Trophoblast cell (in vitro differentiated cells and primary cell): ENCODE measurements around the gene TESK2.

Source experiments
- DNase-seq, 2 donors: peaks; one replicate each; pipeline ENCODE4 v3.0.0-alpha.2; 2016
- H2AFZ ChIP-seq: 2 replicates; pipeline ENCODE4 v1.6.1; 2013; ENCODE audit warnings: low read length, moderate library complexity, mild to moderate bottlenecking; ENCODE audit not compliant: insufficient read depth, poor library complexity
- H2AK5ac ChIP-seq: 2 replicates; pipeline ENCODE4 v1.6.1; 2013; ENCODE audit warnings: mild to moderate bottlenecking, low read length
- H2BK120ac ChIP-seq: 2 replicates; pipeline ENCODE4 v1.6.1; 2013; ENCODE audit warnings: low read length, mild to moderate bottlenecking, moderate library complexity; ENCODE audit not compliant: insufficient read depth, poor library complexity
- H2BK12ac ChIP-seq: 2 replicates; pipeline ENCODE4 v1.6.1; 2013; ENCODE audit warnings: mild to moderate bottlenecking, low read length, moderate library complexity
- H2BK5ac ChIP-seq: 2 replicates; pipeline ENCODE4 v1.6.1; 2013; ENCODE audit warnings: low read length, low read depth, moderate library complexity, mild to moderate bottlenecking; ENCODE audit not compliant: poor library complexity
- H3K14ac ChIP-seq: 2 replicates; pipeline ENCODE4 v1.6.1; 2013; ENCODE audit warnings: mild to moderate bottlenecking, low read length
- H3K18ac ChIP-seq: 2 replicates; pipeline ENCODE4 v1.6.1; 2013; ENCODE audit warnings: mild to moderate bottlenecking, low read length
- H3K23ac ChIP-seq: 2 replicates; pipeline ENCODE4 v1.6.1; 2013; ENCODE audit warnings: low read length
- H3K27ac ChIP-seq: 2 replicates; pipeline ENCODE4 v1.5.1; 2013; ENCODE audit warnings: low read depth, mild to moderate bottlenecking, inconsistent platforms, low read length, moderate library complexity
- H3K27me3 ChIP-seq: 2 replicates; pipeline ENCODE4 v1.6.1; 2013; ENCODE audit warnings: inconsistent platforms, mild to moderate bottlenecking, low read length, moderate library complexity; ENCODE audit not compliant: insufficient read depth
- H3K36me3 ChIP-seq, 2 experiments: 1 replicate in 1 of 2; 2 replicates in 1 of 2; pipeline ENCODE4 v1.6.1; 2013; ENCODE audit warnings: low read length in 2 of 2, mild to moderate bottlenecking in 2 of 2, moderate library complexity in 1 of 2; ENCODE audit not compliant: insufficient read depth in 2 of 2, control insufficient read depth in 1 of 2
- H3K4ac ChIP-seq: 2 replicates; pipeline ENCODE4 v1.6.1; 2013; ENCODE audit warnings: low read depth, mild to moderate bottlenecking, low read length, moderate library complexity
- H3K4me1 ChIP-seq, 2 experiments: 1 replicate in 1 of 2; 2 replicates in 1 of 2; pipeline ENCODE4 v1.6.1; 2013; ENCODE audit warnings: low read length in 2 of 2, mild to moderate bottlenecking in 2 of 2, moderate library complexity in 1 of 2; ENCODE audit not compliant: insufficient read depth in 2 of 2, control insufficient read depth in 1 of 2
- H3K4me2 ChIP-seq: 2 replicates; pipeline ENCODE4 v1.6.1; 2013; ENCODE audit warnings: inconsistent platforms, mild to moderate bottlenecking, low read length, moderate library complexity
- H3K4me3 ChIP-seq: 2 replicates; pipeline ENCODE4 v1.5.1; 2013; ENCODE audit warnings: mild to moderate bottlenecking, low read depth, low read length, inconsistent platforms
- H3K79me1 ChIP-seq: one replicate; pipeline ENCODE4 v1.6.1; 2013; ENCODE audit warnings: low read length
- H3K79me2 ChIP-seq: 2 replicates; pipeline ENCODE4 v1.6.1; 2013; ENCODE audit warnings: low read length, mild to moderate bottlenecking; ENCODE audit not compliant: control insufficient read depth, insufficient read depth, poor library complexity
- H3K9ac ChIP-seq: 2 replicates; pipeline ENCODE4 v1.6.1; 2013; ENCODE audit warnings: mild to moderate bottlenecking, low read length
- H3K9me3 ChIP-seq: 2 replicates; pipeline ENCODE4 v1.6.1; 2013; ENCODE audit warnings: low read depth, mild to moderate bottlenecking, control low read depth, inconsistent platforms, low read length; ENCODE audit not compliant: insufficient read depth
- H4K12ac ChIP-seq: 2 replicates; pipeline ENCODE4 v1.6.1; 2013; ENCODE audit warnings: low read depth, mild to moderate bottlenecking, low read length, moderate library complexity
- H4K8ac ChIP-seq: 2 replicates; pipeline ENCODE4 v1.6.1; 2013; ENCODE audit warnings: low read depth, mild to moderate bottlenecking, low read length, moderate library complexity
- H4K91ac ChIP-seq: one replicate; pipeline ENCODE4 v1.6.1; 2013; ENCODE audit warnings: low read depth, mild to moderate bottlenecking, low read length, moderate library complexity
- WGBS: extraction: QIAGEN DNeasy Blood & Tissue Kit; methylation state at CpG from one replicate; pipeline ENCODE4 v1.1.7; 2013; ENCODE audit warnings: missing lambda C conversion rate; ENCODE audit not compliant: insufficient read length, insufficient coverage; ENCODE audit errors: extremely low coverage; 5-methylcytosine and 5-hydroxymethylcytosine counted together

TESK2 gene

DNA sequence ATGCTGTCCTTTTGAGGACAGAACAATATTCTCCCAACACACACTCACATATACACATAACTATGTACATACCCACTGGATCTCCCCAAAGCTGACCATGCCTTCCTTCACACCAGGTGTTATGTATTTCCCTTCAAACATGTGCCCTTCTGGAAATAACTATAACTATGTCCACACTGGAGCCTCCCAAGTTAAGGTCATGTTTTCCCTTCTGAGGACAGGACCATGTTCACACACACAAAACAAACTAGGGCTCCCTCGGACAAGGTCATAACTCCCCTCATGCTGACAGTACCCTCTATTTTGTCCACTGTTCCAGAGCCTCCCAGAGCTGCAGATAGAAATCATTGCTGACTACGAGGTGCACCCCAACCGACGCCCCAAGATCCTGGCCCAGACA is 16.9 kb upstream of the TESK2 start:
- Histone ChIP-seq H3K27ac (no peak overlapping the region), H3K4me2 (no peak overlapping the region), H3K4ac (no peak overlapping the region), H3K9me3 (no peaks in the 10 kb centered on the region), H3K79me2 (no peaks in the 10 kb centered on the region), H3K36me3 (peaks cover 31 to 49% of the 10 kb centered on the region in 2 experiments), H3K4me1 (peaks cover 0 to 3% of the 10 kb centered on the region in 2 experiments), H4K8ac (no peak overlapping the region), H4K91ac (no peak overlapping the region), H2BK120ac (no peak overlapping the region), H3K9ac (no peak overlapping the region), H3K18ac (no peak overlapping the region), H3K4me3 (no peak overlapping the region), H3K23ac (no peak overlapping the region), H2AFZ (no peak overlapping the region), H3K14ac (no peak overlapping the region), H2BK12ac (no peak overlapping the region), H2AK5ac (no peak overlapping the region), H2BK5ac (no peak overlapping the region), H3K27me3 (no peaks in the 10 kb centered on the region), H3K79me1 (no peaks in the 10 kb centered on the region), H4K12ac (no peak overlapping the region)
- no peak for DNase-seq
- no CpG with 5 or more reads among the region's 4 CpGs for WGBS

DNA sequence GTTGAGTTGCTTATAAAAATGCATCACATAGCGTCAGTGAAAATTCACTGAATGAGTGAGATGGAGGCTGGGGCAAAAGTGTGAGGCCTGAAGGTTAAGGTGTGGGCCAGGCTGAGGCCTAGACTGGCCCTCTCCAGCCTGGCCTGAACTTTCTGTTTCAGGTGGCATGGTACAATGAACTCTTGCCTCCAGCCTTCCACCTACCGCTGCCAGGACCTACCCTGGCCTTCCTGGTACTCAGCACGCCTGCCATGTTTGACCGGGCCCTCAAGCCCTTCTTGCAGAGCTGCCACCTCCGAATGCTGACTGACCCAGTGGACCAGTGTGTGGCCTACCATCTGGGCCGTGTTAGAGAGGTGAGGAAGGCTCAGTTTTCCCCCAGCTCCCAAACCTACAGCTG is 16.2 kb upstream of the TESK2 start:
- no peak overlapping the region for H3K23ac ChIP-seq
- no peak overlapping the region for H2BK120ac ChIP-seq
- H3K4ac ChIP-seq, result no peak overlapping the region
- H3K79me2 ChIP-seq, result no peaks in the 10 kb centered on the region
- no peak overlapping the region for H3K14ac ChIP-seq
- no peak overlapping the region for H3K18ac ChIP-seq
- no peaks in the 10 kb centered on the region for H3K9me3 ChIP-seq
- H4K12ac ChIP-seq, result no peak overlapping the region
- DNase-seq, result no peak
- no peak overlapping the region for H3K9ac ChIP-seq
- H4K91ac ChIP-seq, result no peak overlapping the region
- H3K27ac ChIP-seq, result no peak overlapping the region
- no peaks in the 10 kb centered on the region for H3K27me3 ChIP-seq
- no peak overlapping the region for H3K4me2 ChIP-seq
- no peak overlapping the region for H2AK5ac ChIP-seq
- H3K36me3 ChIP-seq, result peaks cover 28 to 42% of the 10 kb centered on the region in 2 experiments
- H3K4me3 ChIP-seq, result no peak overlapping the region
- peaks cover 0 to 3% of the 10 kb centered on the region in 2 experiments for H3K4me1 ChIP-seq
- no CpG with 5 or more reads among the region's 6 CpGs for WGBS
- no peak overlapping the region for H4K8ac ChIP-seq
- H2BK12ac ChIP-seq, result no peak overlapping the region
- no peak overlapping the region for H2AFZ ChIP-seq
- H3K79me1 ChIP-seq, result no peaks in the 10 kb centered on the region
- no peak overlapping the region for H2BK5ac ChIP-seq

DNA sequence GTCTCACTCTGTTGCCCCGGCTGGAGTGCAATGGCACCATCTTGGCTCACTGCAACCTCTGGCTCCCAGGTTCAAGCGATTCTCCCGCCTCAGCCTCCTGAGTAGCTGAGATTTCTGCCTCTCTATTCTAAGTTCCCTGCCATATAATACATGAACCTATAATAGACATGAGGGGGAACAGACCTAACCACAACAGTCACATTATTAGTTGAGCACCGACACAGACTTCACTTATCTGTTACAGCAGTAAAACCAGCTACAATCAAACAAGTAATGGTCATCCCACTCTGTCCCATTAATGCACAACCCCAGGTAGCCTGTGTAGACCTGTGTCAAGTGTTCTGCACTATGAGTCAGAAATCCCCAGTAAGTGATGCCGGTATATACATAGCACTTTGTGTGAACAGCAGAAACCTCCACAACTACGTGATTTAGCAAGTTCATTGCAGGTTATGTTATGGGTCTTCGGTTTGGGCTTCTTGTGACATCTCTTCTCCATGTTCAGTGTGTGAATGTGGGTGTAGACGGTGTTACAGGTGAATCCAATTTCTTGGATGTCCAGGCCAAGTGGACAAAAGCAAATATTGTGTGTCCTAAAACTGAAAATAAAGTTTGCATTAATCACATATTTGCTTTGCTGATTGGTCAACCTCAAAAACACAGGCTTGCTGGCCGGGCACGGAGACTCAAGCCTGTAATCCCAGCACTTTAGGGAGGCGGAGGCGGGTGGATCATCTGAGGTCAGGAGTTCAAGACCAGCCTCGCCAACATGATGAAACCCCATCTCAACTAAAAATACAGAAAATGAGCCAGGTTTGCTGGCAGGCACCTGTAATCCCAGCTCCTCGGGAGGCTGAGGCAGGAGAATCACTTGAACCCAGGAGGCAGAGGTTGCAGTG is 12.7 kb upstream of the TESK2 start:
- Histone ChIP-seq H3K9me3 (no peaks in the 10 kb centered on the region), H3K9ac (no peak overlapping the region), H3K18ac (no peak overlapping the region), H2BK120ac (no peak overlapping the region), H4K12ac (no peak overlapping the region), H3K4ac (no peak overlapping the region), H3K27me3 (no peaks in the 10 kb centered on the region), H3K27ac (no peak overlapping the region), H3K14ac (no peak overlapping the region), H3K79me2 (peaks cover 4% of the 10 kb centered on the region), H3K4me3 (no peak overlapping the region), H2BK12ac (no peak overlapping the region), H4K8ac (no peak overlapping the region), H3K36me3 (peaks cover 6 to 14% of the 10 kb centered on the region in 2 experiments), H2AFZ (no peak overlapping the region), H2BK5ac (no peak overlapping the region), H3K4me1 (peaks cover 3 to 15% of the 10 kb centered on the region in 2 experiments), H3K4me2 (no peak overlapping the region), H3K23ac (no peak overlapping the region), H2AK5ac (no peak overlapping the region), H4K91ac (no peak overlapping the region), H3K79me1 (peaks cover 5% of the 10 kb centered on the region)
- WGBS, result no CpG with 5 or more reads among the region's 14 CpGs
- no peak for DNase-seq

DNA sequence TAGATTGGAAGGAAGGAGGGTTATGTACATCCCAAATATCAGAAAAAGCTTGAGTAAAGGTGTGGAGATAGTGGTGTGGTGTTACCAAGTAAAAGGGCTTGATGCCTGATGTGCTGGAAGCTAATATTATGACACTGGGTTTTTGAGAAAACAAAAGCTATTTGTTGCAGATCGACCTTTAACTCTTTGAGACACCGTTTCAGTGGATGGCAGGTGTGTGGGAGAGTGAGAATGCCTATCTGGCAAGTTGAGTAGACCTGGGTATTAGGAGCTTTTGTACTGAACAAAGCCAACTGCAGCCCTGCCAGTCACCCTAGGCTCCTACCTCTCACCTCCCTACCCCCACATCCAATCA is 10.5 kb upstream of the TESK2 start:
- H2AFZ ChIP-seq, result no peak overlapping the region
- H2AK5ac ChIP-seq, result no peak overlapping the region
- no peak overlapping the region for H3K4me2 ChIP-seq
- H3K23ac ChIP-seq, result peak overlapping the region; percentile 25
- no peak overlapping the region for H2BK12ac ChIP-seq
- WGBS, result no CpG with 5 or more reads among the region's 2 CpGs
- DNase-seq, result no peak
- peaks cover 5% of the 10 kb centered on the region for H3K79me1 ChIP-seq
- H3K79me2 ChIP-seq, result peaks cover 4% of the 10 kb centered on the region
- no peaks in the 10 kb centered on the region for H3K27me3 ChIP-seq
- H3K4ac ChIP-seq, result no peak overlapping the region
- H3K18ac ChIP-seq, result no peak overlapping the region
- H3K9ac ChIP-seq, result no peak overlapping the region
- H2BK5ac ChIP-seq, result no peak overlapping the region
- no peaks in the 10 kb centered on the region for H3K36me3 ChIP-seq
- H3K4me3 ChIP-seq, result no peak overlapping the region
- H4K91ac ChIP-seq, result no peak overlapping the region
- H2BK120ac ChIP-seq, result no peak overlapping the region
- no peak overlapping the region for H3K14ac ChIP-seq
- no peak overlapping the region for H4K12ac ChIP-seq
- H4K8ac ChIP-seq, result no peak overlapping the region
- H3K9me3 ChIP-seq, result no peaks in the 10 kb centered on the region
- H3K27ac ChIP-seq, result no peak overlapping the region
- peaks cover 3 to 12% of the 10 kb centered on the region in 2 experiments for H3K4me1 ChIP-seq
